GM19238 (cell line): ENCODE data around the gene OLFM1.
"Not testable (repeated sequence)": the region's sequence is repeated elsewhere in the genome, so short reads cannot be mapped to it uniquely, and the experiment has no call there.

Experiments
- DNase-seq: peaks from one replicate; pipeline ENCODE4 v3.0.0; 2011; ENCODE audit warnings: low spot score; ENCODE audit not compliant: insufficient read length

OLFM1 gene

GRCh38 chr9:135130207-135130976 lies 42.9 kb downstream of the OLFM1 start:
- no peak for DNase-seq

DNA sequence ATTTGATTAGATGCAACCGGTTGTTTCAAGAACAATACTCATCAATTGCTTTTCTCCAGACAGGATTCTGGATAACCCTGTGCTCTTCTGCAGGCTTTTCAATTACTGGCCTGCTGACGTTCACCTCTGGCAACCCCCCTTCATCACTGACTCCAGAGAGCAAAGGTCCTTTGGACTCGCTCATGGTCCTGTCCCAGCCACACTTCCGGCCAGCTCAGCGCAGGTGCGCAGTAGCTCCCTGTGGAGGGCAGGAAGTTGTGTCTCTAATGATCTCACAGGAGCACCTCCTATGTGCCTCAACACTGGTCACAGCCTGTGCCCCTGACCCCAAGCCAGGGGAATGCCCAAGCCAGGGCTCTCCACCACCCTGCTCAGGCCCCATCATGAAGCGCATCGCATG lies 44.0 kb downstream of the OLFM1 start:
- DNase-seq = no peak

DNA sequence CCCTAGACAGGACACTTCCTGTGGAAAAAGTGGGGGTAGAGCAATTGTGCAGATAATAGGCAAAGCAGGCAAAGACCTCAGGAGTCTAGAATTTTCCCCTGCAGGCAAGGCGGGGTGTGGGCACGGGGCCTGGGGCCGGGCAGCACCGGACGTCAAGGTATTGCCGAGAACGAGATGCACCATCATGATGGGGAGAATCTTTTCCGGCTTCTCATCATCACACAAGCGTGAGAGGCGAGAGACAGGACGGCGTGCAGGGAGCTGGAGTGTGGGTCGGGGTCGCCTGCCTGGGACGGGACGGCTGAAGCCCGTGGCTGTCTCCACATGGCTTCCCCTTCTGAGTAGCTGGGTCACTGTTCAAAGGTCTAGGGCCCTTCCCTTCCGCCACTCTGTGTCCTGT lies 44.5 kb downstream of the OLFM1 start:
- no peak for DNase-seq

GRCh38 chr9:135134268-135135022 lies 47.0 kb downstream of the OLFM1 start:
- DNase-seq = no peak

DNA sequence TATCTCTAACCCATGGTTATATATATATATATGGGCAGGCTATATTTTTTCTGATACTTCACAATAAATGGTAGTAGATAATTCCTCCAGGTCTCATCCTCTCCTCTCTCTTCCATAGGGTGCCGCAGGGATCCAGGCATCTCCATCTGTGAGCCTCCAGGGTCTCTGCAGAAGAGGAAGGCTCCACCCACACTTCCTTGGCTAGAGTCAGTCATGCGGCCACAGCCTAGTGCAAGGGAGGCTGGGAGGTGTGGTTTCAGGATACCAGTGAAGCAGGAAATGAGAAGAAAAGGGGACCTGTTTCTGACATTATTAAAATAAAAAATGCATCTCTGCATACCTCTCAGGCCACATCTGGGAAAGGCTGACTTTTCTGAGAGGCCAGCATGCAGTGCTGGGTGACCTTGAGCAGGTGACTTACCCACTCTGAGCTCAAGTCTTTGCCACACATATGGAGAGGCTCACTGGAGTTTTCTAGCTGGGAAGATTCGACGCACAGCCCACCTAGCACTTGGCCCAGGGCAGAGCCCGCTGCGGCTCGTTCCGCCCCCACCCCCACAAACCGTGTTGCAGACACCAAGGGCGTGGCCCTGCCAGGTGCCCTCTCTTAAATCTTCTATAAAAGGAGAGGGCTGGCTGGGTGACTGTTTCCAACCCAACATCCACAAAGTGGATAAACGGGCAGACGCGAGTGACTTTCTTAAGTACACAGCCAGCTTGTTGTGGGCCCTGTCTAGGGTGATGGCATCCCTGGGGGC lies 47.9 kb downstream of the OLFM1 start:
- DNase-seq = no peak

DNA sequence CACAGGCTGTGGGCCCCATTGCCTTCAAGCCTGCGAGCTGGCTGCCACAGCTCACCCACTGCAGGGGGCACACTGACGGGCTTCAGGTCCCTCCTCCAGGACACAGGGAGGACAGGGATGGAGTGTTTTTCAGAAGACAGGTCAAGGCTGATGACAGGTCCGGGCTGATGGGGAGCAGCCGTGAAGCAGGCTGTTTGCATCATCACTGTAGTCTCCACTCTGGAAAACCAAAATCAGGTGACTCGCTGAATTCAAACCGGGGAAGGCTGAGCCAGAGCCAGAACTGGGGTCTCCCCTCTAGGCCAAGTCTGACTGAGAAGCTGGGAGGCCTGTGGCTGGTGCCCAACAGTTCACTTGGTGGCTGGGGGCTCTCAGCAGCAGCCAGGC lies 48.5 kb downstream of the OLFM1 start:
- DNase-seq = no peak

DNA sequence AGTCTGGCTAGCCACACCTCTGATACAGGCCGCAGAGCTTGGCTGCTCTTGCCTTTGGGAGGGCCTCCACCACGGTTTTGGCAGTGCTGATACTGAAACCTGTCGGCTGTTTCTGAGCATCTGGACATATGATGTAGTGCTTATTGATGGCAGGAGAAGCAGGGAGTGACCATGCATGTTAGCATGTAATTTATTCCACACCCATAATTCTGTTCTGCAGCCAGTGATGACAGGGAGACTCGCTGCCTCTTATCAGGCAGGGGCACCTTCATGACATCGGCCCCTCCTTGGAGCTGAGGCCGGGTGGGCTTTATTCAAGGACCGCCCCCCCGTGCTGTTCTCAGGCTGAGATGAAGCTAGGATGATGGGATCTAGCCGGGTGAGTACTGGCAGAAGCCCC lies 49.0 kb downstream of the OLFM1 start:
- DNase-seq = no peak

- DNase-seq = no peak
These were observed 49.7 kb downstream of the OLFM1 start for GRCh38 chr9:135136991-135137832.

- DNase-seq = no peak
These were observed 50.8 kb downstream of the OLFM1 start for GRCh38 chr9:135138078-135138855.

GRCh38 chr9:135139366-135139959 lies 52.0 kb downstream of the OLFM1 start:
- no peak for DNase-seq

GRCh38 chr9:135141183-135141774 lies 53.8 kb downstream of the OLFM1 start:
- DNase-seq = no peak

DNA sequence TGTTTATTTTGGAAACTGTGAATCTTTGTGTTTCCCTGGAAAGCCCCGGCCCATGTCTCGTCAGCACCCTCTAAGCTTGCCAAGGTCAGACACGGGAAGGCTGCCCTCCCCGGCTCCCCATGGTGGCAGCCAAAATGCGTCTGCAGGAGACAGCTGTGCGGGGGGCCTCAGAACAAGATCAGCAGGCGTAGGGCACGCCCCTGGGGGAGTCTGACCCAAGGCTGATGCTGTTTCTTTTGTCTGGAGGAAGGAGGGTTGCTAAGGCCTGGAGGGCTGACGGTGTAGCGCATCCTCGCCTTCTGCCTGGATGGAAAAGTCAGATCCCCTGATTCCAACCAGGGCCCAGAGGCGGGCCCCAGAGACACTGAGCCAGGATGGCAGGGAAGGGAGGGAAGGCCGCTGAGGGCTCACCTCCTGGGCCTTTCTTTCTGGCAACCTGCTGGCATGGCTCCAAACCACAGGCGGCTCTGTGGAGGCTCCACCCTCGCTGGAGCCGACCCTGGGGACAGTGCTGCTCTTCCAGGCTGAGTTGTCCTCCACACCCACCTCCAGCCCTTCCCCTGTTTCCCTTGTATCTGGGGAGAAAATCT lies 57.2 kb downstream of the OLFM1 start:
- DNase-seq = no peak

GRCh38 chr9:135145312-135145711 lies 57.8 kb downstream of the OLFM1 start:
- DNase-seq = no peak

GRCh38 chr9:135146241-135146640 lies 58.8 kb downstream of the OLFM1 start:
- DNase-seq = no peak

- DNase-seq = no peak
These were observed 59.5 kb downstream of the OLFM1 start for GRCh38 chr9:135146766-135147473.

- no peak for DNase-seq
These were observed 60.0 kb downstream of the OLFM1 start for GRCh38 chr9:135147474-135147805.

- no peak for DNase-seq
These were observed 60.5 kb downstream of the OLFM1 start for GRCh38 chr9:135147938-135148337.

DNA sequence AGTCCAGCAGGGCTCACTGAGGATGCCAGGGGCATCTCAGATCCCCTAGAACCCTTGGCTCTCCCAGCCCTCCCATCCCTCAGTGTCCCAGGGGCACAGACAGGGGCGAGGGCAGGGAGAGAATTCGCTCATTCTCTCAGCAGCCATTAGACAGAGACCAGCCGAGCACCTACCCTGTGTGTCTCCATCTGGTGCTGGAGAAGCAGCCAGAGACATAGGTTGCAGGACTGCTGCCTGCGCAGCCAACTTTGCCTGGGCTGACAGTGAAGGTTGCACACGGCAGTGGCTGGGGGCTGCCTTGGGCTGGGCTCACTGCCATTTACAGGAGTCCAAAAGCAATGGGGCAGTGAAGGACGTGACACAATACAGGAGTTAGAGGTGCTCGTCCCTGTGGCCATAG lies 60.9 kb downstream of the OLFM1 start:
- no peak for DNase-seq

DNA sequence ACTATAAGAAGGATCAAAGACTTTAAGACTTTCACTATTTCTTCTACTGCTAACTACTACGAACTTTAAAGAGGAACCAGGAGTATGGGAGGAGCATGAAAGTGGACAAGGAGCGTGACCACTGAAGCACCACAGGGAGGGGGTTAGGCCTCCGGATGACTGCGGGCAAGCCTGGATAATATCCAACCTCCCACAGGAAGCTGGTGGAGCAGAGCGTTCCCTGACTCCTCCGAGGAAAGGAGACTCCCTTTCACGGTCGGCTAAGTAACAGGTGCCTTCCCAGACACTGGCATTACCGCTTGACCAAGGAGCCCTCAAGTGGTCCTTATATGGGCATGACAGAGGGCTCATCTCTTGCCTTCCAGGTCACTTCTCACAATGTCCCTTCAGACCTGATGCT lies 62.4 kb downstream of the OLFM1 start:
- DNase-seq = not testable (repeated sequence)
